ENCODE measurements around the gene ANO7. TPM values are rescaled to one million over a fixed set of nuclear protein-coding genes. Genes with fewer than 3 reads are reported as not detected.

Gene ANO7
- total RNA-seq, 1 experiment from 2014 or later, result 5.2 TPM

DNA sequence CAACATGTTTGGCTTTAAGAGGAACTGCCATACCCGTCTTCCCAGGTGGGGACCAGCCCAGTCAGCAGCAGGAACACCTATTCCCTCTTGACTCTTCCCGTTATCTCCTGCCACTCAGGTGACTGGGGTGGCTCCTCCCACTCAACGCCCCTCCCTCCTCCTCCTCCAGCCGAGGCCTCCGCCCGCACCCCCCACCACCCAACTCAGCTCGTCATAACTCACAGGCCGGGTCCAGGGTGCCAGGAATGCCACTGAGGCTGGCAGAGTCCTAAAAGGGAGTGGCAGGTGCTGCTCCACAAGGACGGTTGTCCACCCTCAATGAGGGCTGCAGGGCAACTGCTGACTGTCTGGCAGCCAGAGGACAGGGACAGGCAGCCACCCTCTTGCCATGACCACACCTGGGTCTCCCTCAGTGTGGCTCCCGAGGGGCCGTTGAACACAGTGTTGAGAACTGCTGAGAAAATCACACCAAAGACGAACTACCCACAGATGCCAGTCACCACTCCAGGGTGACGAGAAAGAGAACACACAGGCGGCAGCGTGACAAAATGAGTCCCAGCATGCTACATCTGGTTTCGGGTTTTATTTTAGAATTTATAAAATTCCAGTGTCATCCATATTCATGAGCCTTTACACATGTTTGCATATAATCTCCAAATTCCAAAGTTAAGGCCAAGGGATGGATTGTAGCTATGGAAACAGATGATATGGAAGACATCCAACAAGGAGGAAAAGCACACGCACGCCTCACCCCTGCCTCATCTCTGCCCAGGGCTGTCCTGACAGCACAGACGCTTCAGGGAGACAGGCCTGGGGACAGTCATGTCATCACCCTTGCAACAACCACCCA lies 38.5 kb downstream of the ANO7 start:
- no peak overlapping the region for H3T11ph ChIP-seq (ENCODE audit: low read length)
- H3K56ac ChIP-seq (ENCODE audit: insufficient read length, low read depth, low read length), result no peak overlapping the region
- no peak overlapping the region for H2BK15ac ChIP-seq (ENCODE audit: low read depth, low read length)
- no peak overlapping the region for H3K27ac ChIP-seq (ENCODE audit: insufficient read length, low read depth, low read length)
- H2AK5ac ChIP-seq (ENCODE audit: insufficient read length, low read length), result no peak overlapping the region
- H2BK20ac ChIP-seq (ENCODE audit: low read depth, low read length, poor library complexity, severe bottlenecking), result no peak overlapping the region
- no peak overlapping the region for H3K18ac ChIP-seq (ENCODE audit: insufficient read length, low read depth, low read length)
- no peaks in the 10 kb centered on the region for H3K9me3 ChIP-seq (ENCODE audit: control insufficient read depth, low read depth, low read length)
- H3K4me1 ChIP-seq (ENCODE audit: insufficient read depth, low read length), result no peaks in the 10 kb centered on the region
- no peak overlapping the region for H4K8ac ChIP-seq (replicated peaks; ENCODE audit: insufficient read length, low read depth, low read length)
- H3K27ac Mint-ChIP-seq, result peak overlapping the region in 1 of 3 experiments; percentile 59; a peak in 1 of 7 replicates
- no CpG with 5 or more reads among the region's 19 CpGs for WGBS (ENCODE audit: extremely low coverage, insufficient read length, low lambda C conversion rate)
- TF ChIP-seq, protein P1, sequence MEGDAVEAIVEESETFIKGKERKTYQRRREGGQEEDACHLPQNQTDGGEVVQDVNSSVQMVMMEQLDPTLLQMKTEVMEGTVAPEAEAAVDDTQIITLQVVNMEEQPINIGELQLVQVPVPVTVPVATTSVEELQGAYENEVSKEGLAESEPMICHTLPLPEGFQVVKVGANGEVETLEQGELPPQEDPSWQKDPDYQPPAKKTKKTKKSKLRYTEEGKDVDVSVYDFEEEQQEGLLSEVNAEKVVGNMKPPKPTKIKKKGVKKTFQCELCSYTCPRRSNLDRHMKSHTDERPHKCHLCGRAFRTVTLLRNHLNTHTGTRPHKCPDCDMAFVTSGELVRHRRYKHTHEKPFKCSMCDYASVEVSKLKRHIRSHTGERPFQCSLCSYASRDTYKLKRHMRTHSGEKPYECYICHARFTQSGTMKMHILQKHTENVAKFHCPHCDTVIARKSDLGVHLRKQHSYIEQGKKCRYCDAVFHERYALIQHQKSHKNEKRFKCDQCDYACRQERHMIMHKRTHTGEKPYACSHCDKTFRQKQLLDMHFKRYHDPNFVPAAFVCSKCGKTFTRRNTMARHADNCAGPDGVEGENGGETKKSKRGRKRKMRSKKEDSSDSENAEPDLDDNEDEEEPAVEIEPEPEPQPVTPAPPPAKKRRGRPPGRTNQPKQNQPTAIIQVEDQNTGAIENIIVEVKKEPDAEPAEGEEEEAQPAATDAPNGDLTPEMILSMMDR (conservative IDR thresholded peaks at IDR 0.05), result no peak
- H3K4ac ChIP-seq (ENCODE audit: low read depth, low read length), result no peak overlapping the region
- H3K79me2 ChIP-seq (ENCODE audit: insufficient read depth, low read length), result no peaks in the 10 kb centered on the region
- H3K4me1 Mint-ChIP-seq, result peaks cover 4 to 15% of the 10 kb centered on the region in 2 experiments; a peak in 2 of 4 replicates
- no peak overlapping the region for H2BK5ac ChIP-seq (ENCODE audit: insufficient read length, low read length)
- no peak overlapping the region for H2AFZ ChIP-seq (ENCODE audit: low read length)
- H3K23me2 ChIP-seq (ENCODE audit: insufficient read length, low read depth, low read length, poor library complexity, severe bottlenecking), result no peaks in the 10 kb centered on the region
- no peak overlapping the region for H4K5ac ChIP-seq (ENCODE audit: insufficient read length, low read depth, low read length)
- H3K23ac ChIP-seq (ENCODE audit: insufficient read length, low read depth, low read length), result no peak overlapping the region
- peaks cover 24 to 62% (median 52%) of the 10 kb centered on the region in 3 experiments; a peak in 6 of 7 replicates for H3K36me3 Mint-ChIP-seq (ENCODE audit: insufficient read depth in 1 of 3, low read depth in 3 of 3)
- H3K79me1 ChIP-seq (ENCODE audit: insufficient read depth, low read depth, low read length, poor library complexity, severe bottlenecking), result no peaks in the 10 kb centered on the region
- no peaks in the 10 kb centered on the region for H3K27me3 ChIP-seq (ENCODE audit: insufficient read depth, low read length)
- H2BK12ac ChIP-seq (ENCODE audit: insufficient read length, low read depth, low read length), result no peak overlapping the region
- H3K27me3 Mint-ChIP-seq (ENCODE audit: low read depth), result no peaks in the 10 kb centered on the region; the same call in 1 of the 2 replicates
- no peak overlapping the region for H4K91ac ChIP-seq (ENCODE audit: insufficient read length, low read depth, low read length)
- no peaks in the 10 kb centered on the region; a peak in 1 of 5 replicates for H3K9me3 Mint-ChIP-seq
- no peak overlapping the region for H2BK120ac ChIP-seq (ENCODE audit: low read depth, low read length, poor library complexity, severe bottlenecking)
- DNase-seq, result peak; percentile 52
- peaks cover 2% of the 10 kb centered on the region for H4K20me1 ChIP-seq (ENCODE audit: control insufficient read depth, insufficient read depth, insufficient read length)
- H3K4me2 ChIP-seq (ENCODE audit: insufficient read depth, insufficient read length, low read length), result no peak overlapping the region
- no peak overlapping the region for H3K9ac ChIP-seq (ENCODE audit: extremely low read depth, insufficient read length, low read length)
- H3K14ac ChIP-seq (ENCODE audit: insufficient read depth, low read length), result no peak overlapping the region
- no peak overlapping the region for H3K4me3 Mint-ChIP-seq
